PC-9 (cell line): ENCODE results near the gene ANKS1B. TPM values are rescaled to one million over a fixed set of nuclear protein-coding genes. Genes with fewer than 3 reads are reported as not detected.

ENCODE experiments used
- BruUV-seq: library from RNA; stranded (reverse); fragments of 400-500 nt; replicated peaks from 2 replicates; lab custom pipeline; 2021; lab: Mats Ljungman, UMichigan
- CTCF ChIA-PET: fragments of 300-600 bp; sonication (Branson Sonifier 250); formaldehyde crosslinking; loops from one replicate; lab custom pipeline; 2022; ENCODE audit warnings: antibody characterized with exemption; lab: Charles Lee
- POLR2A ChIA-PET: fragments of 300-600 bp; sonication (Branson Sonifier 250); formaldehyde crosslinking; loops from one replicate; lab custom pipeline; 2022; ENCODE audit warnings: antibody characterized with exemption; ENCODE audit not compliant: unreplicated experiment; lab: Charles Lee
- DNase-seq, 2 experiments: peaks; one replicate each; pipeline versions ENCODE4 v3.0.0 to v3.0.0-alpha.2; 2015 to 2022; ENCODE audit warnings: mixed read lengths in 1 of 2
- H2AFZ ChIP-seq: fragments of 200-600 bp; sonication (generic); 2 replicates; pipeline ENCODE4 v1.8.1; 2017; ENCODE audit warnings: antibody characterized with exemption
- H3F3A ChIP-seq: fragments of 200-600 bp; sonication (generic); 2 replicates; pipeline ENCODE4 v1.8.1; 2017; ENCODE audit warnings: antibody characterized with exemption, mild to moderate bottlenecking, low read depth; ENCODE audit not compliant: insufficient read depth
- H3K27ac ChIP-seq: fragments of 200-600 bp; sonication (generic); 2 replicates; pipeline ENCODE4 v1.6.1; 2016; ENCODE audit warnings: mixed run types
- H3K27me3 ChIP-seq: fragments of 200-600 bp; sonication (generic); 2 replicates; pipeline ENCODE4 v1.6.1; 2016; ENCODE audit warnings: low read depth, mixed run types; ENCODE audit not compliant: insufficient read depth
- H3K36me3 ChIP-seq: fragments of 200-600 bp; sonication (generic); 2 replicates; pipeline ENCODE4 v1.6.1; 2016; ENCODE audit warnings: low read depth, mixed run types
- H3K4me1 ChIP-seq: fragments of 200-600 bp; sonication (generic); replicated peaks from 2 replicates; pipeline ENCODE4 v1.6.1; 2016; ENCODE audit warnings: mixed run types; ENCODE audit not compliant: insufficient read depth
- H3K4me2 ChIP-seq: fragments of 200-600 bp; sonication (generic); 2 replicates; pipeline ENCODE4 v1.6.1; 2017; ENCODE audit warnings: mixed run types
- H3K4me3 ChIP-seq: fragments of 200-600 bp; sonication (generic); 2 replicates; pipeline ENCODE4 v1.6.1; 2016; ENCODE audit warnings: mixed run types
- H3K79me2 ChIP-seq: fragments of 200-600 bp; sonication (generic); 2 replicates; pipeline ENCODE4 v1.6.1; 2017; ENCODE audit warnings: low read depth, mixed run types
- H3K9me2 ChIP-seq: fragments of 200-600 bp; sonication (generic); 2 replicates; pipeline ENCODE4 v1.8.1; 2017; ENCODE audit warnings: mild to moderate bottlenecking; ENCODE audit not compliant: insufficient read depth
- H3K9me3 ChIP-seq: fragments of 200-600 bp; sonication (generic); 2 replicates; pipeline ENCODE4 v1.8.1; 2016; ENCODE audit warnings: low read depth; ENCODE audit not compliant: insufficient read depth
- H4K20me1 ChIP-seq: fragments of 200-600 bp; sonication (generic); 2 replicates; pipeline ENCODE4 v1.8.1; 2017; ENCODE audit not compliant: insufficient read depth
- EZH2 ChIP-seq: fragments of 200-600 bp; sonication (generic); IDR thresholded peaks from 2 replicates; pipeline ENCODE4 v1.8.0; 2017; ENCODE audit warnings: antibody characterized with exemption, low read depth
- intact Hi-C: fragments of 100-400 bp; cut with micrococcal nuclease; formaldehyde crosslinking; loops from one replicate; pipeline ENCODE4 v1.10.0; 2022; ENCODE audit not compliant: unreplicated experiment
- total RNA-seq: library from RNA; stranded (reverse); gene quantifications from 2 replicates; pipeline ENCODE4 v1.2.3, GENCODE V29; 2021
- TF ChIP-seq, protein P1 (sequence below): fragments of 200-600 bp; sonication (generic); conservative IDR thresholded peaks from 2 replicates; pipeline ENCODE4 v1.6.1; 2017; ENCODE audit warnings: mixed run types, antibody characterized with exemption, mild to moderate bottlenecking, moderate library complexity

Gene ANKS1B
- total RNA-seq, 1 experiment from 2014 or later = not detected

DNA sequence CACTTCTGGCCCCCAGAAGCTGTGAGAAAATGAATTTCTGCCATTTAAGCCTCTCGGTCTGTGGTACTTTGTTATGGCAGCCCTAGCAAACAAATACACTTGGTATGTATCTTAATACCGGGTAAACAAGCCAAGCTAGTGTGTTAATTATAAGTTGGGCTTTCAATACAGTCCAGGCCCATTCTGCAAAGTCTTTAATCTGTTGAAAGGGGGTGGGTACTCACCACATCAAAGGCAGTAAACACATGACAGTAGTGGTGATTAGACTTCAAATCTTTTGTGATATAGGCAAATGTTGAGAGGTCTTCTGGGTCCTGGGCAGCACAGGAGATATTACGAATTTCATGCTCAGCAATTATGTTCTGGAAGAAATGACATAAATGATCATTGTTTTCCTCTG, 1211.9 kb downstream of the ANKS1B start:
- H3K4me1 ChIP-seq = no peaks in the 10 kb centered on the region
- H3K9me2 ChIP-seq = no peaks in the 10 kb centered on the region
- H3K4me2 ChIP-seq = no peak overlapping the region
- CTCF ChIA-PET = no interaction called here
- no peaks in the 10 kb centered on the region; the same call in 1 of the 2 replicates for H3K9me3 ChIP-seq
- intact Hi-C loops = no loop called here
- POLR2A ChIA-PET = no interaction called here
- no peak overlapping the region for H3K27ac ChIP-seq
- no peaks in the 10 kb centered on the region for H3K79me2 ChIP-seq
- H2AFZ ChIP-seq = no peak overlapping the region
- no peaks in the 10 kb centered on the region for H3F3A ChIP-seq
- TF ChIP-seq, protein P1, sequence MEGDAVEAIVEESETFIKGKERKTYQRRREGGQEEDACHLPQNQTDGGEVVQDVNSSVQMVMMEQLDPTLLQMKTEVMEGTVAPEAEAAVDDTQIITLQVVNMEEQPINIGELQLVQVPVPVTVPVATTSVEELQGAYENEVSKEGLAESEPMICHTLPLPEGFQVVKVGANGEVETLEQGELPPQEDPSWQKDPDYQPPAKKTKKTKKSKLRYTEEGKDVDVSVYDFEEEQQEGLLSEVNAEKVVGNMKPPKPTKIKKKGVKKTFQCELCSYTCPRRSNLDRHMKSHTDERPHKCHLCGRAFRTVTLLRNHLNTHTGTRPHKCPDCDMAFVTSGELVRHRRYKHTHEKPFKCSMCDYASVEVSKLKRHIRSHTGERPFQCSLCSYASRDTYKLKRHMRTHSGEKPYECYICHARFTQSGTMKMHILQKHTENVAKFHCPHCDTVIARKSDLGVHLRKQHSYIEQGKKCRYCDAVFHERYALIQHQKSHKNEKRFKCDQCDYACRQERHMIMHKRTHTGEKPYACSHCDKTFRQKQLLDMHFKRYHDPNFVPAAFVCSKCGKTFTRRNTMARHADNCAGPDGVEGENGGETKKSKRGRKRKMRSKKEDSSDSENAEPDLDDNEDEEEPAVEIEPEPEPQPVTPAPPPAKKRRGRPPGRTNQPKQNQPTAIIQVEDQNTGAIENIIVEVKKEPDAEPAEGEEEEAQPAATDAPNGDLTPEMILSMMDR = no peak
- TF ChIP-seq EZH2 = no peak
- no peaks in the 10 kb centered on the region for H3K36me3 ChIP-seq
- H3K27me3 ChIP-seq = peaks cover 46% of the 10 kb centered on the region
- H4K20me1 ChIP-seq = no peaks in the 10 kb centered on the region
- DNase-seq = no peak
- no peak overlapping the region for H3K4me3 ChIP-seq
- no TSS peak for BruUV-seq

GRCh38 chr12:98771811-98772752, 1212.7 kb downstream of the ANKS1B start:
- CTCF ChIA-PET = no interaction called here
- Histone ChIP-seq H3K4me1 (no peaks in the 10 kb centered on the region), H3K27me3 (peaks cover 48% of the 10 kb centered on the region), H4K20me1 (no peaks in the 10 kb centered on the region), H3K79me2 (no peaks in the 10 kb centered on the region), H3K4me3 (no peak overlapping the region), H3K9me2 (no peaks in the 10 kb centered on the region), H3K9me3 (no peaks in the 10 kb centered on the region; the same call in 1 of the 2 replicates), H2AFZ (no peak overlapping the region), H3K4me2 (no peak overlapping the region), H3F3A (no peaks in the 10 kb centered on the region), H3K36me3 (no peaks in the 10 kb centered on the region), H3K27ac (no peak overlapping the region)
- no peak for TF ChIP-seq EZH2
- TF ChIP-seq, protein P1 = no peak
- POLR2A ChIA-PET = no interaction called here
- BruUV-seq = no TSS peak
- DNase-seq = no peak
- intact Hi-C loops = no loop called here

DNA sequence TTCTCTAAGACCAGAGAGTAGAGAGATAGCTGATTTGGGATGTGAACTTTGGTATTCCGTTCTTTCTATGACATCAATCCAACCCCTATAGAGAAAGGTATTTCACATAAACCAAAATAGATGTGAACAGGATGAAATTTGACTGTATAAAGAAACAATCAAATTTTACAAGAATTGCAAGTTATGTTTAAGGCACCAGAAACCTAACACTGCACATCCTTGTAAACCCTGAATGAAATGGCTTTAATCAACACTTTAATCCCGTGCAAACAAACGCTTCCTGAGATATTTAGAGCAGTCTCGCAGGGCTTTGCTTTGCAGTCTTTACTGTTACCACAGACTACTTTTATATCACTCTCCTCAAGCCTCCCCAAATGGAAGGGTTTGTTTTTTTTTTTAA, 1214.5 kb downstream of the ANKS1B start:
- BruUV-seq = no TSS peak
- Histone ChIP-seq H3K4me2 (no peak overlapping the region), H3F3A (no peaks in the 10 kb centered on the region), H3K9me2 (no peaks in the 10 kb centered on the region), H3K4me3 (no peak overlapping the region), H3K79me2 (no peaks in the 10 kb centered on the region), H3K27ac (no peak overlapping the region), H2AFZ (no peak overlapping the region), H3K27me3 (peaks cover 52% of the 10 kb centered on the region), H3K9me3 (no peaks in the 10 kb centered on the region; the same call in 1 of the 2 replicates), H3K4me1 (no peaks in the 10 kb centered on the region), H4K20me1 (no peaks in the 10 kb centered on the region), H3K36me3 (no peaks in the 10 kb centered on the region)
- CTCF ChIA-PET = no interaction called here
- no peak for TF ChIP-seq EZH2
- TF ChIP-seq, protein P1 = no peak
- intact Hi-C loops = no loop called here
- no peak for DNase-seq
- POLR2A ChIA-PET = no interaction called here
